Large intestine (tissue), 1 donor: Measurements from ENCODE around the gene ZNF230. TPM values are rescaled to one million over a fixed set of nuclear protein-coding genes. Genes with fewer than 3 reads are reported as not detected.

ENCODE experiments used
- polyA plus RNA-seq: library from polyadenylated mRNA; unstranded; fragments of 120-200 nt; gene quantifications from one replicate; pipeline ENCODE4 v1.2.1, GENCODE V29; 2013

ZNF230 gene
- polyA plus RNA-seq, 1 donor: 5.7 TPM

Other genes starting within 250 kb of the ZNF230 start
- 36.2 TPM for gene SMG9, start 248.0 kb upstream of the ZNF230 start, polyA plus RNA-seq
- 1.3 TPM for gene KCNN4, start 222.0 kb upstream of the ZNF230 start, polyA plus RNA-seq
- gene LYPD5, start 200.5 kb upstream of the ZNF230 start, polyA plus RNA-seq: 0.81 TPM
- gene ZNF283, start 175.6 kb upstream of the ZNF230 start, polyA plus RNA-seq: 15.8 TPM
- gene ZNF404, start 119.0 kb upstream of the ZNF230 start, polyA plus RNA-seq: 10.4 TPM
- gene ZNF45, start 67.7 kb upstream of the ZNF230 start, polyA plus RNA-seq: 17.7 TPM
- 3.5 TPM for gene ZNF221, start 51.7 kb upstream of the ZNF230 start, polyA plus RNA-seq
- gene ZNF155, start 18.8 kb upstream of the ZNF230 start, polyA plus RNA-seq: 7.7 TPM
- 6.7 TPM for gene ZNF222, start 22.4 kb downstream of the ZNF230 start, polyA plus RNA-seq
- gene ZNF223, start 49.1 kb downstream of the ZNF230 start, polyA plus RNA-seq: 16.9 TPM
- 5.0 TPM for gene ZNF284, start 69.2 kb downstream of the ZNF230 start, polyA plus RNA-seq
- gene ZNF224, start 91.4 kb downstream of the ZNF230 start, polyA plus RNA-seq: 46.3 TPM
- 6.8 TPM for gene ZNF225, start 110.4 kb downstream of the ZNF230 start, polyA plus RNA-seq
- gene ZNF234, start 138.6 kb downstream of the ZNF230 start, polyA plus RNA-seq: 12.0 TPM
- gene ZNF226, start 162.1 kb downstream of the ZNF230 start, polyA plus RNA-seq: 26.7 TPM
- 17.3 TPM for gene ZNF227, start 209.6 kb downstream of the ZNF230 start, polyA plus RNA-seq